GM20000 (cell line): ENCODE data around the gene FBXW7.

ENCODE experiments used
- DNase-seq: peaks from one replicate; pipeline ENCODE4 v3.0.0; 2012; ENCODE audit warnings: low spot score
- CTCF ChIP-seq: IDR thresholded peaks from 2 replicates; pipeline ENCODE4 v1.5.1; 2012; ENCODE audit warnings: mild to moderate bottlenecking, control low read depth; ENCODE audit errors: extremely low read depth, missing control alignments

FBXW7 gene

DNA sequence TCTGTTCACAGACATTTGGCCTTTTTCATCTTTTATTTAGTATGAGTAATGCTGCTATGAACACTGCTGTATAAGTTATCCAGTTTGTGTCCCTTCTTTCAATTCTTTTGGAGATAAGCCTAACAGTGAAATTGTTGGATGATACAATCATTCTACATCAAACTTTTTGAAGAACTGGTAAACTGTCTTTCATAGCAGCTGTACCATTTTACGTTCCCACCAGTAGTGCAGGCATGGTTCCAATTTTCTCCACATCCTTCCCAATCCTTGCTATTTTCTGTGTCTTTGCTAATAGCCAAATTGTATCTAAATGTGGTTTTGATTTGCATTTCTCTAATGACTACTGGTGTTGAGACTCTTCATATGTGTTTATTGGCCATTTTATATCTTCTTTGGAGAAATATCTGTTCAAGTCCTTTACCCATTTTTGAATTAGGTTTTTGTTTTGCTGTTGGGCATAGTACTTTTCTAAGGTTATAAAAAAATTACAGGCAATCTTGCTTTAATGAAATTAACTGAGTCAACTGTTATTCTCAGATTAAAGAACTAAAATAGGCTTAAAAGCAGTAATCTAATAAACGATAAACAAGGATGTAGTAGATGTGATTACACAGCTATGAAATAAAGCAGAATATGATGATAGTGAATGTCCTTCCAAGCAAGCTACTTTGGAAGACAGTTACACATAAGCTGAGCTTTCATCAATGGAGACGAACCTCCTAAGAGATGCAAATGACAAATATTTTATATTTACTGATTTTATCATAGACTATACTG lies 57.2 kb downstream of the FBXW7 start:
- no peak for DNase-seq
- TF ChIP-seq CTCF = no peak

GRCh38 chr4:152476796-152477195 lies 59.1 kb downstream of the FBXW7 start:
- no peak for DNase-seq

GRCh38 chr4:152471251-152471792 lies 64.6 kb downstream of the FBXW7 start:
- no peak for DNase-seq
- TF ChIP-seq CTCF = no peak

More at GRCh38 chr4:152476796-152477195, 59.1 kb downstream of the FBXW7 start:
- no peak for TF ChIP-seq CTCF

- TF ChIP-seq CTCF = no peak
- no peak for DNase-seq
Measured at GRCh38 chr4:152468408-152468807, 67.5 kb downstream of the FBXW7 start.

- no peak for DNase-seq
- TF ChIP-seq CTCF = no peak
Measured at GRCh38 chr4:152467101-152467500, 68.8 kb downstream of the FBXW7 start.

GRCh38 chr4:152464030-152464823 lies 71.7 kb downstream of the FBXW7 start:
- no peak for DNase-seq
- no peak for TF ChIP-seq CTCF

DNA sequence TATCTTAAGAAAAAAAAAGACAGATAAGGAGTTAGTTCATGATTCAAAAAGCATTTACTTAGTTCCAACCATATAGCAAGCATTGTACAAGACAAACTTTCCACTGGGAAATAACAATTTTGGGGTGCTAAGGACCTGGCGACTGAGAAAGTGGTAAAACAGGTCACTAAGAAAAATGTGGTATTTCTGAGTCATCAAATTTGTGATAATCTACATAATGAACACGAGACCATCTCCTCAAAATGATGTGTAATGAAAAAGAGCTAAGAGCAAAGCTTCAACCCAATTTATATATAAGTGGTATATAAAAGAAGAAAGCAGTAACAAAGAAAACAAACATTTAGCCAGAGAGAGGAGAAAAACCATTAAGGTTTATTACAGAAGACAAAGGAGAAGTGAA lies 72.3 kb downstream of the FBXW7 start:
- no peak for DNase-seq
- TF ChIP-seq CTCF = no peak
